Astrocyte of the cerebellum (primary cell): Measurements from ENCODE around the gene DDI2.
A peak's percentile ranks its signal among the peaks of the same experiment; 100 is the strongest.

Experiments
- DNase-seq: peaks from one replicate; pipeline ENCODE4 v3.0.0-alpha.2; 2011; ENCODE audit warnings: low read depth
- H3K4me3 ChIP-seq: 2 replicates; pipeline ENCODE4 v1.5.1; 2011; ENCODE audit warnings: mild to moderate bottlenecking, low read depth, low read length, moderate library complexity
- CTCF ChIP-seq: IDR thresholded peaks from 2 replicates; pipeline ENCODE4 v1.5.1; 2012; ENCODE audit warnings: low read length, low read depth, moderate library complexity, mild to moderate bottlenecking; ENCODE audit errors: missing control alignments
- in situ Hi-C: cut with HindIII; loops from 2 replicates; pipeline ENCODE4 v1.10.0; 2017; ENCODE audit warnings: low sequenced_read_pairs

DDI2 gene

GRCh38 chr1:15575549-15576150 is 41.6 kb upstream of the DDI2 start:
- in situ Hi-C loops: no loop called here
- no peak for DNase-seq
- no peak for TF ChIP-seq CTCF
- H3K4me3 ChIP-seq: no peak overlapping the region

GRCh38 chr1:15577691-15578090 is 39.6 kb upstream of the DDI2 start:
- H3K4me3 ChIP-seq: no peak overlapping the region
- DNase-seq: no peak
- in situ Hi-C loops: no loop called here
- no peak for TF ChIP-seq CTCF

GRCh38 chr1:15578921-15579682 is 38.2 kb upstream of the DDI2 start:
- in situ Hi-C loops: no loop called here
- DNase-seq: no peak
- no peak overlapping the region for H3K4me3 ChIP-seq
- TF ChIP-seq CTCF: no peak

- no peak for DNase-seq
- H3K4me3 ChIP-seq: no peak overlapping the region
- TF ChIP-seq CTCF: no peak
- in situ Hi-C loops: no loop called here
Observed at GRCh38 chr1:15579683-15580047, 37.6 kb upstream of the DDI2 start.

- no peak for DNase-seq
- TF ChIP-seq CTCF: no peak
- in situ Hi-C loops: no loop called here
Observed at GRCh38 chr1:15583016-15583706, 34.1 kb upstream of the DDI2 start.

GRCh38 chr1:15584489-15585363 is 32.5 kb upstream of the DDI2 start, which contains the start of gene AGMAT:
AGMAT (minus strand) TSS chr1:15585051; CDS start chr1:15584967, 84 bp downstream.
- in situ Hi-C loops: no loop called here
- TF ChIP-seq CTCF: peak; percentile 42
- peak within 1 kb of the TSS; percentile 41 for H3K4me3 ChIP-seq
- no peak for DNase-seq

More at GRCh38 chr1:15583016-15583706, 34.1 kb upstream of the DDI2 start:
- H3K4me3 ChIP-seq: no peak overlapping the region
